Hematopoietic multipotent progenitor cell treated with erythropoietin and hydrocortisone succinate and interleukin-3 and kit ligand, for 17 days (in vitro differentiated cells): ENCODE results near the gene TM4SF20.
"Not testable (repeated sequence)": the region's sequence is repeated elsewhere in the genome, so short reads cannot be mapped to it uniquely, and the experiment has no call there.

Source experiments
- DNase-seq: peaks from one replicate; pipeline ENCODE4 v3.0.0-alpha.2; 2015; ENCODE audit warnings: low spot score

TM4SF20 gene

GRCh38 chr2:227367427-227367795 lies 11.7 kb downstream of the TM4SF20 start:
- no peak for DNase-seq

DNA sequence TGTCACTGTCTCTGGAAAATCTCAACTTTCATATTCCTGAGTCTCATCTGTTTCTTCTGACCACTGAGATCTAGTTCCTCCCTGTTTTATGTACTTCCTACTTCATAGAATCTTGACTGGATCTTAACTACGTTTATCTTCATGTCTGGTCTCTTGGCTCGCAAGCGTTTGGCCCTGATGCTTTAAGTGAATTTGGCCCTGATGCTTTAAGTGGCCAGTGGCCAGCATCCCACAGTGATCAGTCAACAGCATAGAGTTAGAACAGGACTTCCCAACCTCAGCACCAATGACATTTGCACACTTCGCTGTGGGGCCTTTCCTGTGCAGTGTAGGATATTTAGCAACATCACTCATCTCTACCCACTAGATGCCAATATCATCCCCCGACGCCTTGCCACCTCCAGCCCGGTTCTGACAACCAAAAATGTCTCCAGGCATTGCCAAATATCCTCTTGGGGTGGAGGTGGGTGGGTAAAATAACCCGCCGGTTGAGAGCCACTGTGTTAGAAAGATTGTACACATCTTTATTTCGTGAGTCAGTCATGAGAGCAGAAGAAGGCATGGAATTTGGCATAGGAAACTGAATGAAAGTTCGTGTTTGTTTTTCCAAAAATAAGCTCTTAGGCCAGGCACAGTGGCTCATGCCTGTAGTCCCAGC lies 12.2 kb downstream of the TM4SF20 start:
- DNase-seq = no peak

DNA sequence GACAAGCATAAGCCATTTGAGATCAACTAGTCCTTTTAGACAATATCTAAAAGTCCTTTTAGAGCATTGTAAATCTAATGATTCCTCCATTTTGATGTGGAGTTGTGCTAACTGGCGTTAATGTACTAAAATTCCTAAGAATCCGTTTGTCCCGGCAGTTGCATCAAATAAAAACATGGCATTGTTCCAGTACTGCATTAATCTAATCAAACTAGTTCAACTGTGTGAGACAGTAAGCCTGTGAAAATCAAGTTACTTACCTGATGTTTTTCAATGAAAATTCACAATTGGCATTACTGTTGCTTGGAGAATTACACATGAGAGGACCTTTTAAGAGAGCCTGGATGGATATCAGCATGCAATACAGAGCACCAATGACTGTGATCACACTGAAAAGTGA lies 13.3 kb downstream of the TM4SF20 start:
- DNase-seq = no peak

GRCh38 chr2:227364585-227365263 lies 14.4 kb downstream of the TM4SF20 start:
- not testable (repeated sequence) for DNase-seq

DNA sequence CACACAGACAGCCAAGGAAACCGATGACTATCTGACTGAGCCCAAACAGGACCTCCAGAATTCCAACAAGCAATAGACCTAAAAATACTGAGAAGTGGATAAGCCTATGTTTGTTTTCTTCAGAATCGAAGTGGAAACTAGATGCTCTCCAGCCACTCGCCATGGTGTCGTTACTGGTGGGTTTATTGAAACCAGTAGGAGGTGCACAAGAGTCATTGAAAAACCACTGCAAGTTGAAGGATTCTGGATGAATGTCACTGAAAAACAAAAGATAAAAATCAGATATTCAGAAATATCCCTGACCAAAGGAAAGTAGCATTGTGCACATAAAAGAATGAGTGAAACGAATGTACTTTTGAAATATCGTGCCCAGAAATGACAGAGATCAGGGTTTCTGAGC lies 15.3 kb downstream of the TM4SF20 start:
- no peak for DNase-seq

- DNase-seq = no peak
Measured at GRCh38 chr2:227360351-227360750, 18.8 kb downstream of the TM4SF20 start.

DNA sequence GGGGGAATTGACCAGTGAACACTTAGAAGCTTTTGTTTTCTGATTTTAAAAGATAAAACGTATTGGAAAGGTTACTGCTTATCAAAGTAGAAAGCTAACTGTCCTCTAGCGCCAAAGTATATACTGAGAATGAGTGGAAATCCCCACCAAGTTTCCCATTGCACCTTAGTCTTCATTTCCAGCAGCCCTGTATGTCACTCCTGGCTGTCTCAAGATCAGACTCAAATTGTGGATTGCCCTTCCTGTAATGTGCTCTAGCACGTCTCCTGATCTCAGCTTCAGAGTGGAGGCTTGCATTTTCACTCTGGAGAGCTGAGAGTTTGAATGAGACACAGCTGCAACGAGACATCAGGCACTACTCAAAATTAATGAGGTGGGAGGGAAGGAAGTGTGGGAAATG lies 27.5 kb downstream of the TM4SF20 start:
- no peak for DNase-seq

GRCh38 chr2:227349989-227350612 lies 29.0 kb downstream of the TM4SF20 start:
- DNase-seq = no peak

GRCh38 chr2:227348324-227348723 lies 30.8 kb downstream of the TM4SF20 start:
- no peak for DNase-seq

DNA sequence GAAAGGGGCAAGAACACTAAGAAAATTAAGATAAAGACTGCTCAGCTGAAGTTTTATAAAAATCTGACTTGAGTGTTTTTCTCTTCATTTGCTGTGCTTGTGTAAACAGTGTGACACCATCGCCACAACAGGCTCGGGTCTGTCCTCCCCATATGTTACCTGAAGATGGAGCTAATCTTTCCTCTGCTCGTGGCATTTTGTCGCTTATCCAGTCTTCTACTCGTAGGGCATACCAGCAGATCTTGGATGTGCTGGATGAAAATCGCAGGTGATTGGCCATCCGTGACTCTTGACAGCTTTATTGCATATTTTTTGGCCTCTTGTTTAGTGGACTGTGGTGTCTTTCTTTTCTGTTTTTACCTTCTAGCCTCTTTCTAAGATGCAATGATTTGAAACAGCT lies 32.0 kb downstream of the TM4SF20 start:
- no peak for DNase-seq

- no peak for DNase-seq
Measured at GRCh38 chr2:227344231-227344630, 34.9 kb downstream of the TM4SF20 start.

DNA sequence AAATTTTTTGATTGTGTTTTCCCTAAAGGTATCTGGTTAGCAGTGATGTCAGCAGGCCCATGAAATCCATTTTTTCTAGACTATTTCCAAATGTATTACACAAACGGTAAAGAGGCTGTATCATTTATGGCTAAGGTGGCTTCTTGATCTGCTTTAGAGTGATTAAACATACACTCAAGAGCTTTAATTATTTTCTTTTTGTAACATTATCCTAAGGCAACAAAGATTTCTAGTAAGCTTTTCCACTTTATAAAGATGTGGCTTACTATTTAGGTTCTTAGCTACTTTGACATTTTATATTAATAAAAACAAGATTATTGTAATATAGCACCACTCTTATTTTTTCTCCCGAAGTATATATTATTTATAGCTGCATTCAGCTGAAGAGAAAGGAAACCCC lies 37.6 kb downstream of the TM4SF20 start:
- no peak for DNase-seq

DNA sequence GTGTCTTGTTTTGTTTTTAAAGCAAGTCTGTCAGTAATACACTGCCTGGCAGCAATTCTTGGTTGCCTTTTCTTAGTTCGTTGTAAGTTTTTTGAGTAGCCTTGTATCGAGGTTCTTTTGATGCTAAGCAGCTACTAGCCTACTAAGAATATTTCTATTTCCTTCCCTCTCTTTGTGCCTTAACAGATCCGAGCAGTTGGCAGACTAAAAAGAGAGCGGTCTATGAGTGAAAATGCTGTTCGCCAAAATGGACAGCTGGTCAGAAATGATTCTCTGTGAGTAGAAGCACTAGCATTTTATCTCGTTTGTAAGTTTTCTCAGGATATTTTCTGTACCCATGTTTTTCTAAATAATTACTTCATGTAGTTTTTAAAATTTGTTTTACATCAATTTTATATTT lies 39.0 kb downstream of the TM4SF20 start:
- DNase-seq = no peak

- no peak for DNase-seq
Measured at GRCh38 chr2:227339098-227339599, 40.0 kb downstream of the TM4SF20 start.

- DNase-seq = no peak
Measured at GRCh38 chr2:227337442-227337841, 41.7 kb downstream of the TM4SF20 start.

GRCh38 chr2:227335713-227336112 lies 43.4 kb downstream of the TM4SF20 start:
- DNase-seq = no peak

DNA sequence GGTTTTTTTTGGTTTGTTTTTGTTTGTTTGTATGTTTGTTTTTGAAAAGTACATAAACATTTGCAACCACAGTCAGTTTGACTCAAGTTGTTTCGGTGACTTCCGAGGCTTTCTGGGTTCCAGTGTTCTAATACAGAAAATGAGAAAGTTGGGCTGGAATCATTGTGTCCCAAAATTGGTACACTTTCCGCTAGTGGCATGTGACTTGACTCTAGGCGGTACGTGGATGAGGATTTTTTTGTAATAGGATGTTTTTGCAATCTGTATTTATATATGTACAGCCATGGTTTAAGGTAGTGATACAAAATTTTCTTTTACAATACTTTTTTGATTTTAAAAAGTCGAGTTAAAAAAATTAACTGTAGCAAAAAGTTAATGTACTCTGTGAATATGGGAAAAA lies 52.3 kb downstream of the TM4SF20 start:
- DNase-seq = no peak

GRCh38 chr2:227325839-227326195 lies 53.3 kb downstream of the TM4SF20 start:
- DNase-seq = no peak

DNA sequence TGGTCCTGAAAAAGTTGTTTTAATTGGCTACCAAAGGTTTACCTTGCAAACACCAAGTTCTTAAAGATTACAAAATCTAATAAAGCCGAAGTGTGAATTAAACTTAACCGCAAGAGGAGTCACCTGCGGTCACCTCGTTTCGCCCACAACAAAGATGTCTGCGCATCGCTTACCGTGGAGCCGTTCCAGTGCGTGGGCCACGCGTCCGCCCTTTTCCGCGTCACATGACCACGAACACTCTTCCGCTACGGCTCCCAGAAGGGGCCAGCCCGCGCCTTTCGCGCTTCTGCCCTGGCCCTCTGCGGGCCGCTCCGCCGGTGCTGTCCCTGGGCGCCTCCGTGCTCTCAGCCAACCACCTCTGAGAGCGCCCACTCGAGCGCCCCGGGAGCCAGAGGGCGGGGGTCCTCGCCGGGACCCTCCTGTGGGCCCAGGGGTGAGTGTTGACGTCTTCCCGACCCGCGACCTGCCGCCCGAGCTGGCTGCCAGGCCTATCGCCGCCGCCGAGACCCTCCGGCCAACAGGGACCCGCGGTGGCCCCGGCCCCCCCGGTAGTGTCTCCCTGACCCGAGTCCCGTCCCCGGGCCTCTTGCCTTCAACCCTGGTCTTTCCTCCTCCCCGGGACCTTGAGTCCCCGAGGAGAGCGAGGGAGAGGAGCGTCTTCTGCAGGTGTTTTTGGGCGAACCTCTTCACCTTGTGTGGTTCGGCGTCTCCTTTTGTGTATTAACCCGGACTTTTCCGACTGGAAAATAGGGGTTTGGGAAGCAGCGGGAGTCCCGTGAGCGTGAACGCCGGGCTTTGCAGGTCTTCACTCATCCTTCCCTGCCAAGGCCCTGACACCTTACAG lies 53.9 kb downstream of the TM4SF20 start, which contains the start of gene MFF:
Gene MFF (plus strand): TSS at position 257 of the 844 bp plus-strand sequence. CDS start 5,415 bp downstream, outside the sequence.
- peak; percentile 82 for DNase-seq

DNA sequence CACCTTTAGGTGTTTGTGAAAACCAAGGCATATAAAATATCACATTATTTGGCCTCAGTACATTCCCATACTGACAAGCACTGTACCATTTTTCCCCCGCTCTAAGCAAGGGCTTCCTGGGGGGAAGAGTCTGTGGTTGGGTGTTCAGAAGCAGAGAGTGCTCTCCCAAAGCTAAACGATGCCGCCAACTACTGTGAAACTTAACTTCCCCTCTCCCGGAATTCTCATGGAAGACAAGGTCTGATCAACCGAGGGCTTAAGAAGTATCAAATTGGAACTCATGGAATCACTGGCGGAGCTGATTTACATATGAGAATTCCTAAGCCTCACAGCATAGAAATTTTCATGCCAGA lies 54.5 kb downstream of the TM4SF20 start:
- DNase-seq = no peak

GRCh38 chr2:227323818-227324217 lies 55.3 kb downstream of the TM4SF20 start:
- no peak for DNase-seq

DNA sequence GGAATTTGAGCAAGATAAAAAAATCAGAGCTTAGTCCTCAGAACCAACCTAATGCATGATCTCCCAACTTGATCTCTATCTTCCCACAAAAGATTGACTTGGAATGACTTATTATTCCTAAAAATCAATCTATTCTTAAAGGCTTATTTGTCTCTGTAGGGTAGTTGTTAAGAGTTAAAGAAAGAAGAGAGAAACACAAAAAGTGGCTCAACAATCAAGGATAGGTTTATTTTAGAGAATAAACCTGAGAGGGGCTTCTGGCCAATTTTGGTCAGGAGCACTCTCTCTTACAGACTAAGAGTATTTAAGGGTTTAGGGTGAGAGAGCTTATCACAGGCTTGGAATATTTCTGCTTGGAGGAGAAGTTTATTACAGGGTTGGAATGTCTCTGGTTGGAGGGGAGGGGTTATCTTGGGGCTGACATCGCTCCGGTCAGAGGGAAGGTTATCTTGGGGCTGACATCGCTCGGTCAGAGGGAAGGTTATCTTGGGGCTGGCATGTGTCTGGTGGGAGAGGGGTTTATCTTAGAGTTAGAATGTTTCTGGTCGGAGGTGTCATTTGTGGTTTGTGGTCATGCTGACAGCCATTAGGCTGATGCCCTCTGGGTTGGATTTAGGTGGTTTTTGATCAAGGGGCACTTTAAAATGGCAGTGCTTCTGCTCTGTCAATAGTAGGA lies 56.4 kb downstream of the TM4SF20 start:
- DNase-seq = no peak
